ENCODE measurements around the gene NLGN1. TPM values are rescaled to one million over a fixed set of nuclear protein-coding genes. Genes with fewer than 3 reads are reported as not detected.

NLGN1 gene
- total and polyA plus RNA-seq, 12 donors: 0.88 to 19.9 (median 12.6) TPM

DNA sequence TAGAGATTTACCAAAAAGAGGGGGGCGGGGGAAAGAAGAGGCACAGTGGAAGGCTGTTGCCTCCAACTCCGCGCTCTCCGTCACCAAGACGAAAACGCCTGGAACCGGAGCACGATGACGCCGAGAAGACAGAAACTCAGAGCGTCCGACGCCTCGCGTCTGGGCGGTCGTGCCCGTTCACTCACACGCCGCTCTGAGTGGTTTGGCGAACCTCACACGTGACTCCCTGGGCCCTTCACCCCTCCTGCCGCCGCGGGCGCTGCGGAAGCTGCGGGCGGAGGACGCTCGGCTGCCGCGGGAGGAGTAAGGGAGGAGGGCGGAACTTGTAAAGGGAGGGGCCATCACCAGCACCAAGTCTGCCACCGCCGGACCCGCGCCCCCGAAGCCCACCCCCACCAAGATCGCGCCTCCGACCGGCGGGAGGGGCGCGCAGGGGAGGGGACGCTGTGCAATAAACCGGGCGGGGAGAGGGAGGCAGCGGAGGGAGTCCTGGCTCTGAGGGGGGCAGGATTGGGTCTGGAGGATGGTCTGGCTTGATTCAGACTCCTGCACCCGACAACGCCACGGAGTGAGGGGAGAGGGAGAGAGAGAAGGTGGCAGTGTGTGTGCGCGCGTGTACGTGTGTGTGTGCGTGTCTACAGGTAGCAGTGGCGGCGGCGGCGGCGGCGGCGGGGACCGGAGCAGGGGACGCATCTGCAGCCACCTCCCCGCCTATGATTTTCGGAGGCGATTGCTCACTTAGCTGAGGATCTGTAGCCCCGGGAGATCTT, 1.9 kb upstream of the NLGN1 start:
- ATAC-seq: peak; percentile 92 to 96 (median 95)
- TF ChIP-seq, protein P1, sequence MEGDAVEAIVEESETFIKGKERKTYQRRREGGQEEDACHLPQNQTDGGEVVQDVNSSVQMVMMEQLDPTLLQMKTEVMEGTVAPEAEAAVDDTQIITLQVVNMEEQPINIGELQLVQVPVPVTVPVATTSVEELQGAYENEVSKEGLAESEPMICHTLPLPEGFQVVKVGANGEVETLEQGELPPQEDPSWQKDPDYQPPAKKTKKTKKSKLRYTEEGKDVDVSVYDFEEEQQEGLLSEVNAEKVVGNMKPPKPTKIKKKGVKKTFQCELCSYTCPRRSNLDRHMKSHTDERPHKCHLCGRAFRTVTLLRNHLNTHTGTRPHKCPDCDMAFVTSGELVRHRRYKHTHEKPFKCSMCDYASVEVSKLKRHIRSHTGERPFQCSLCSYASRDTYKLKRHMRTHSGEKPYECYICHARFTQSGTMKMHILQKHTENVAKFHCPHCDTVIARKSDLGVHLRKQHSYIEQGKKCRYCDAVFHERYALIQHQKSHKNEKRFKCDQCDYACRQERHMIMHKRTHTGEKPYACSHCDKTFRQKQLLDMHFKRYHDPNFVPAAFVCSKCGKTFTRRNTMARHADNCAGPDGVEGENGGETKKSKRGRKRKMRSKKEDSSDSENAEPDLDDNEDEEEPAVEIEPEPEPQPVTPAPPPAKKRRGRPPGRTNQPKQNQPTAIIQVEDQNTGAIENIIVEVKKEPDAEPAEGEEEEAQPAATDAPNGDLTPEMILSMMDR (IDR thresholded peaks at IDR 0.05): peak in 2 of 9 donors; percentile 7 to 19
- intact Hi-C loops (cut with DNase I): loop anchor here in 3 of 10 donors (10.0 kb wide), 2 partner anchors 401 to 581 kb away; no protein-coding TSS in a partner anchor
- WGBS, 2 donors: 1% methylated on average over 70 of the region's 71 CpGs
- DNase-seq: peak; percentile 86
- Histone ChIP-seq H3K4me1 (peaks cover 0 to 37% (median 8%) of the 10 kb centered on the region in 9 donors), H3K36me3 (no peaks in the 10 kb centered on the region), H3K9me3 (no peaks in the 10 kb centered on the region), H3K27ac (peak overlapping the region; percentile 11 to 90 (median 84)), H3K4me3 (peak overlapping the region; percentile 23 to 81 (median 68)), H3K27me3 (peaks cover 0 to 51% (median 4%) of the 10 kb centered on the region in 7 donors)

DNA sequence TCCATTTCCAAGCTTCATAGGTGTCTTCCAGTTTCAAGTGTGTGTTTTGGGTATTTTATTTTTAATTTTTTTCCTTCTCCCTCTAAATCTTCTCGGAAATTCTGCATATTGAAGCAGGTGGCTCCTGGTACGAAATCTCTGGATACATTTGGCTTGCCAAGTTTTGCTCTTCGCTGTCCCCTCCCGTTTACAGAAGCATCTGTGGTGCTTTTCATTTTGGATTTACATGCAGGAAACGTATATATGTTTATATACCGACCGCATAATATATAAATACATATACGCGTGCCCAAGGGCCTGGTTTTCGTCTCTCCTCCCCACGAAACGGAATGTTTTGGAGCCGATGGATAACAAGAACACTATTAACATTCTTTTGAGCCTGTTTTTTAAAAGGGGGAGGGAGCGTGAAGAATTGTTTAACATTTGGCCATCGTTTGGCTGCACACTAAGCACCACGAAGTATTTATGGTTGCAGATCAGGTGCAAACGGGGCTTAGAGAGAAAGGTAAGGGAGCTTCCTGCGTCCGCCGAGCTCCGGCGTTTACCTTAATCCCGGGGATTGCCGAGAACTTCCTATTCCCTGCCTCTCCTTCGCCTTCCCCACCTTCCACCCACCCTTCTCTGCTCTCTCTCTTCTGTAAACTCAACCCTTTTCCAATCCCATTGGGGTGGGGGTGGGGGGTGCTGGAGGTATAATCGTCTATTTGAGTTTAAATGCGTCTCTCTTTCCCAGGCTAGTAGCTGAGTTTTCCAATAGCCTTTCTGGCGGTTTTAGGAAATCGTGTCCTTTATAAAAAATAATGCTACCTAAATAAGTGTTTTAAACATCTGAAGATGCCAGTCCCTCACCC, 1.1 kb upstream of the NLGN1 start:
- TF ChIP-seq, protein P1 (IDR thresholded peaks at IDR 0.05): no peak
- Histone ChIP-seq H3K27ac (peak overlapping the region in 9 of 10 donors; percentile 59 to 90 (median 85)), H3K4me3 (peak overlapping the region; percentile 33 to 81 (median 68)), H3K36me3 (no peaks in the 10 kb centered on the region), H3K9me3 (no peaks in the 10 kb centered on the region), H3K4me1 (peaks cover 0 to 37% (median 8%) of the 10 kb centered on the region in 9 donors), H3K27me3 (peaks cover 0 to 51% (median 4%) of the 10 kb centered on the region in 7 donors)
- DNase-seq (no peak), ATAC-seq (peak in 1 of 8 donors; percentile 16)
- 0 to 1% methylated on average over 29 of the region's 29 CpGs for whole genome bisulfite sequencing, 2 donors
- intact Hi-C loops (cut with DNase I): loop anchor here in 3 of 10 donors (10.0 kb wide), 2 partner anchors 402 to 582 kb away; no protein-coding TSS in a partner anchor

DNA sequence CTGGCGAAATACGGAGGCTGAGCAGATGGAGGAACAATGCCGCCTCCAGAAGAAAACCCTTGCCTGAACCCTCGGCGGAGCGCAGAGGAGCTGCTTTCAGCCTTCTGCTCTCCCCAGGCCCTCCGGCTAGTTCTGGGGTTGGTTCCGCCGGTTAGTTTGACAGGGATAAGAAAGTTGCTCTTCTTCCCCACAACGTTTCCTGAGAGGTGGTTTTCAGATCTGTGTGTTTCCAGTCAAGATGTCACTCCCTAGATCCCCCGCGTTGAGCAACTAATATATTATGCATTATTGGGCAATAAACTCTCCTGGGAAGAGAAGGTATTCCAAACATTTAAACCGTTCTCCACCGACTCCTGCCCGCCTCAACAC, 551 bp downstream of the NLGN1 start:
- WGBS, 2 donors: 4 to 5% methylated on average over 15 of the region's 15 CpGs
- TF ChIP-seq, protein P1 (IDR thresholded peaks at IDR 0.05): peak in 1 of 9 donors; percentile 2

DNA sequence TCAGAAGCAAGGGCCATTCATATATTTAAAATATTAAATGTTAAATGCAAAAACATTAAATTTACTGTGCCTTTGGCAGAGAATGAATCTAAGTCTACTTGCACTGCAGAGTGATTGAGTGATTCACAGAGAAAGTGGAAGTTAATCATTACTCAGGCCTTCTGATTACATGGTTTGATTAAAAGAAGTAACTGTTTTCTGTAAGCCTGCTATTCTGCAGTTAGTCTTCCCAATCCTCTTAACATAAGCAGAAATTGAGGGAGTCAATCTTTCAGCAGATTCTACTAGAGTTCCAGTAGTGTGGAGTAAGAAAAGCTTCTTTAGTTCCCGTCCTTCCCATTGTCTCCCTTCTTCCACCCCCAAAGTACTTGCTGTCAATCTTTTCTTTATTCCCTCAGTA, 1.5 kb downstream of the NLGN1 start:
- DNase-seq (no peak), ATAC-seq (no peak)
- no peak overlapping the region for H3K27ac ChIP-seq
- H3K4me1 ChIP-seq: peaks cover 0 to 37% (median 8%) of the 10 kb centered on the region in 9 donors
- no peaks in the 10 kb centered on the region for H3K9me3 ChIP-seq
- H3K4me3 ChIP-seq: peak overlapping the region in 5 of 10 donors; percentile 61 to 77 (median 69)
- TF ChIP-seq, protein P1 (IDR thresholded peaks at IDR 0.05): no peak
- no peaks in the 10 kb centered on the region for H3K36me3 ChIP-seq
- H3K27me3 ChIP-seq: peaks cover 0 to 51% (median 4%) of the 10 kb centered on the region in 7 donors
- intact Hi-C loops (cut with DNase I): loop anchor here in 3 of 10 donors (10.0 kb wide), 2 partner anchors 404 to 584 kb away; no protein-coding TSS in a partner anchor
- WGBS, 2 donors: 48 to 73% methylated on average over 1 of the region's 1 CpG

More for the DNA sequence above, 551 bp downstream of the NLGN1 start:
- no peak for DNase-seq
- ATAC-seq: peak; percentile 3 to 15 (median 7)
- Histone ChIP-seq H3K4me1 (peaks cover 0 to 37% (median 8%) of the 10 kb centered on the region in 9 donors), H3K4me3 (peak overlapping the region; percentile 33 to 81 (median 68)), H3K9me3 (no peaks in the 10 kb centered on the region), H3K36me3 (no peaks in the 10 kb centered on the region), H3K27ac (peak overlapping the region; percentile 73 to 88 (median 84)), H3K27me3 (peaks cover 0 to 51% (median 4%) of the 10 kb centered on the region in 7 donors)
- intact Hi-C loops (cut with DNase I): loop anchor here in 3 of 10 donors (10.0 kb wide), 2 partner anchors 403 to 583 kb away; no protein-coding TSS in a partner anchor

All from heart right ventricle (tissue), 16 donors.